Kidney (tissue), 14 donors: ENCODE data around the gene ALDH1A2. TPM values are rescaled to one million over a fixed set of nuclear protein-coding genes. Genes with fewer than 3 reads are reported as not detected.

Experiments used
- DNase-seq, 5 donors: peaks; one replicate each; pipeline ENCODE4 v3.0.0-alpha.2; 2013 to 2020
- FAIRE-seq: peaks from 2 replicates; lab custom pipeline; 2012; peaks lifted over from hg19 to GRCh38; lab: Jason Lieb, UNC
- H3K27ac ChIP-seq, 2 donors: one replicate each; pipeline ENCODE4 v1.7.0; 2013; ENCODE audit warnings: low read depth in 2 of 2, low read length in 2 of 2, inconsistent platforms in 1 of 2
- H3K27me3 ChIP-seq: one replicate; pipeline ENCODE4 v1.7.1; 2013; ENCODE audit warnings: low read length, inconsistent platforms; ENCODE audit not compliant: control insufficient read depth, insufficient read depth
- H3K36me3 ChIP-seq, 3 donors: one replicate each; pipeline versions ENCODE4 v1.7.0 to v1.7.1; 2013; ENCODE audit warnings: low read length in 3 of 3, control low read depth in 1 of 3, inconsistent platforms in 1 of 3; ENCODE audit not compliant: insufficient read depth in 3 of 3, control insufficient read depth in 2 of 3
- H3K4me1 ChIP-seq, 3 donors: one replicate each; pipeline versions ENCODE4 v1.7.0 to v1.7.1; 2013; ENCODE audit warnings: low read length in 3 of 3, inconsistent platforms in 1 of 3, low read depth in 1 of 3; ENCODE audit not compliant: control insufficient read depth in 2 of 3, insufficient read depth in 2 of 3
- H3K4me3 ChIP-seq, 3 donors: one replicate each; pipeline versions ENCODE4 v1.7.0 to v1.8.1; 2013; ENCODE audit warnings: low read length in 3 of 3, control low read depth in 1 of 3, inconsistent platforms in 1 of 3
- H3K9ac ChIP-seq, 3 donors: one replicate each; pipeline versions ENCODE4 v1.7.0 to v1.7.1; 2013; ENCODE audit warnings: low read length in 3 of 3, control low read depth in 1 of 3, inconsistent platforms in 1 of 3
- H3K9me3 ChIP-seq, 3 donors: one replicate each; pipeline versions ENCODE4 v1.7.0 to v1.7.1; 2013; ENCODE audit warnings: low read length in 3 of 3, control low read depth in 1 of 3, inconsistent platforms in 1 of 3; ENCODE audit not compliant: control insufficient read depth in 2 of 3, insufficient read depth in 1 of 3
- intact Hi-C: fragments of 100-400 bp; cut with DNase I; formaldehyde crosslinking; loops from one replicate; pipeline ENCODE4 v1.11.1; 2022
- polyA plus RNA-seq: library from polyadenylated mRNA; stranded (reverse); fragments of 350-450 nt; fragmentation: Illumina TruSeq; extraction: RNeasy Lipid Tissue Mini Kit (QIAGEN cat#74804); gene quantifications from one replicate; pipeline ENCODE4 v1.2.3, GENCODE V29; 2014; ENCODE audit warnings: low read depth, low replicate concordance; ENCODE audit not compliant: insufficient read depth
- total RNA-seq: library from RNA; stranded (reverse); fragmentation: NEBNext Ultra II Directional; extraction: Animal tissue kit (Norgen Biotek cat#: 25700); gene quantifications from one replicate; pipeline ENCODE4 v1.2.1, GENCODE V29; 2021
- TF ChIP-seq, protein P1 (sequence below): IDR thresholded peaks from 3 replicates; pipeline ENCODE4 v1.5.1; 2012; ENCODE audit warnings: mild to moderate bottlenecking, moderate library complexity, borderline replicate concordance; ENCODE audit not compliant: insufficient read depth; ENCODE audit errors: extremely low read depth
- donor health status: control.
- donor health status: control.
- donor health status: control.
- donor health status: control.
- donor health status: control.
- donor health status: DM: yes; HTN: yes; CAD: no.
- donor health status: Normal renal cell carcinoma (clear cell type).

The ALDH1A2 gene
- total and polyA plus RNA-seq, 2 donors from 2014 or later: 24.4 to 113 TPM

DNA sequence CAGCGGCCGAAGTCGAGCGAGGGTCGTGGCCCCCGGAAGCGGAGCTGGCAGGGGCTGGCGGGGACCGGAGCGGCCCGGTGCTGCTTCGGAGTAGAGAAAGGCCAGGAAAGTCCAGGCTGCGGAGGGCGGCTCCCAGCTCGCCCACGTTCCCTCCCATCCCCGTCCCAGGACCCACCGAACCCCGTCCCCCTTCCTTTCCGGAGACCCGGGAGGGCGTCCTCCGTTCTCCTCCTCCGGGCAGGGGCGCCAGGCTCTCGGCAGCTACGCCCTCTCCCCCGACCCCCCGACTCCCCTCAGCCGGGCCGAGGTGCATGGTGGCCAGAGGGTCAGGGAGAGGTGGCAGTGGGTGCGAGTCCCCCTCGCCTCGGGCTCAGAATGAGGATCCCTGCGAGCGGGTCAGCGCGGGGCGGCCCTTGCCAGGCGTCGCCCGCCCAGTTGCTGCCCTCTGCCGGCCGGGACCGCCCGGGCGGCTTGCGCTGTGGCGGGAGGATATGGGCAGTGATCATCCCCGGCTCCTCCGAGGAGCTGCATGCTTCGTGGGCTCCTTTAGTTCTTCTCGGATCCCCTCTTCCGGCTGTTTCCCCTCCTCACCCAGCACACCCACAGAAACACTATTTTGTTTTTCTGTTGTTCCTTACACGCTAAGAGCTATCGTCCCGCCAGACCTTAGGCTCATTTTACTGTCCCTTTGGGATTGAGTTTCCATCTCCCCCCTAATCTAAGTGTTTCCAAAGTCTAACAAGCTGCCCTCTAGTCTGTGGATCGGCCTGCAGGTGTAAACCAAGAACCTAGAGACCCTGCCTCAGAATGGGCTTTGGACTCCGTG is 744 bp upstream of the ALDH1A2 start:
- FAIRE-seq (no peak), DNase-seq (peak; percentile 85 to 93 (median 90))
- TF ChIP-seq, protein P1, sequence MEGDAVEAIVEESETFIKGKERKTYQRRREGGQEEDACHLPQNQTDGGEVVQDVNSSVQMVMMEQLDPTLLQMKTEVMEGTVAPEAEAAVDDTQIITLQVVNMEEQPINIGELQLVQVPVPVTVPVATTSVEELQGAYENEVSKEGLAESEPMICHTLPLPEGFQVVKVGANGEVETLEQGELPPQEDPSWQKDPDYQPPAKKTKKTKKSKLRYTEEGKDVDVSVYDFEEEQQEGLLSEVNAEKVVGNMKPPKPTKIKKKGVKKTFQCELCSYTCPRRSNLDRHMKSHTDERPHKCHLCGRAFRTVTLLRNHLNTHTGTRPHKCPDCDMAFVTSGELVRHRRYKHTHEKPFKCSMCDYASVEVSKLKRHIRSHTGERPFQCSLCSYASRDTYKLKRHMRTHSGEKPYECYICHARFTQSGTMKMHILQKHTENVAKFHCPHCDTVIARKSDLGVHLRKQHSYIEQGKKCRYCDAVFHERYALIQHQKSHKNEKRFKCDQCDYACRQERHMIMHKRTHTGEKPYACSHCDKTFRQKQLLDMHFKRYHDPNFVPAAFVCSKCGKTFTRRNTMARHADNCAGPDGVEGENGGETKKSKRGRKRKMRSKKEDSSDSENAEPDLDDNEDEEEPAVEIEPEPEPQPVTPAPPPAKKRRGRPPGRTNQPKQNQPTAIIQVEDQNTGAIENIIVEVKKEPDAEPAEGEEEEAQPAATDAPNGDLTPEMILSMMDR: peak; percentile 71
- no peaks in the 10 kb centered on the region for H3K36me3 ChIP-seq
- peaks cover 0 to 2% (median 0%) of the 10 kb centered on the region in 3 donors for H3K4me1 ChIP-seq
- H3K9ac ChIP-seq: peak overlapping the region in 1 of 3 donors; percentile 48
- no peaks in the 10 kb centered on the region for H3K9me3 ChIP-seq
- peak overlapping the region in 2 of 3 donors; percentile 34 to 61 for H3K4me3 ChIP-seq
- intact Hi-C loops: loop anchor here (10.0 kb wide), 1 partner anchor 201 kb away; no protein-coding TSS in a partner anchor
- H3K27me3 ChIP-seq: no peaks in the 10 kb centered on the region
- peak overlapping the region; percentile 41 to 77 for H3K27ac ChIP-seq

DNA sequence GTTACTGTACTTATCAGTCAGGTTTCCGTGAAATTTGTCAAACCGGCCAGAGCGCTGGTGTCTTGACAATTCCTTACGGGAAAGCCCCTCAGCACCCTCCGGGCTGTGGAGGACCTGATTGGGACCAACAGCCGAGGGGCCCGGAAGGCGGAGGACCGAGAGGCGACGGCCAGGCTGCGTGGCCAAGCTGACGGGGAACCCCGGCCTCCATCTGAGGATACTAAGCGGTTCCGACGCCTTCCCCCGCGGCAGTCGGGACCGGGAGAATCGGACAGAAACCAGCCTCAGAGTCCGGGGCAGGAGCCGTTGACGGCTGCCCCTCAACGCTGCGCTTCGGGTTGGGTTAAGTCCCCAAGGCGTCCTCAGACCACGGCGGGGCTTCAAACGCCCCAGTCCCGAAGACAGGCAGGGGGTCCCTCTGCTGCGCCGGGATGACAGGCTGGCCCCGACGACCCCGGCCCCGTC is 499 bp downstream of the ALDH1A2 start:
- FAIRE-seq: no peak
- Histone ChIP-seq H3K36me3 (no peaks in the 10 kb centered on the region), H3K27me3 (no peaks in the 10 kb centered on the region), H3K9ac (peak overlapping the region; percentile 38 to 56 (median 43)), H3K27ac (peak overlapping the region; percentile 79 to 84), H3K9me3 (no peaks in the 10 kb centered on the region), H3K4me1 (peaks cover 0 to 2% (median 0%) of the 10 kb centered on the region in 3 donors), H3K4me3 (peak overlapping the region; percentile 36 to 71 (median 61))
- intact Hi-C loops: loop anchor here (10.0 kb wide), 1 partner anchor 200 kb away; no protein-coding TSS in a partner anchor
- TF ChIP-seq, protein P1: no peak
- DNase-seq: peak; percentile 53 to 82 (median 70)

DNA sequence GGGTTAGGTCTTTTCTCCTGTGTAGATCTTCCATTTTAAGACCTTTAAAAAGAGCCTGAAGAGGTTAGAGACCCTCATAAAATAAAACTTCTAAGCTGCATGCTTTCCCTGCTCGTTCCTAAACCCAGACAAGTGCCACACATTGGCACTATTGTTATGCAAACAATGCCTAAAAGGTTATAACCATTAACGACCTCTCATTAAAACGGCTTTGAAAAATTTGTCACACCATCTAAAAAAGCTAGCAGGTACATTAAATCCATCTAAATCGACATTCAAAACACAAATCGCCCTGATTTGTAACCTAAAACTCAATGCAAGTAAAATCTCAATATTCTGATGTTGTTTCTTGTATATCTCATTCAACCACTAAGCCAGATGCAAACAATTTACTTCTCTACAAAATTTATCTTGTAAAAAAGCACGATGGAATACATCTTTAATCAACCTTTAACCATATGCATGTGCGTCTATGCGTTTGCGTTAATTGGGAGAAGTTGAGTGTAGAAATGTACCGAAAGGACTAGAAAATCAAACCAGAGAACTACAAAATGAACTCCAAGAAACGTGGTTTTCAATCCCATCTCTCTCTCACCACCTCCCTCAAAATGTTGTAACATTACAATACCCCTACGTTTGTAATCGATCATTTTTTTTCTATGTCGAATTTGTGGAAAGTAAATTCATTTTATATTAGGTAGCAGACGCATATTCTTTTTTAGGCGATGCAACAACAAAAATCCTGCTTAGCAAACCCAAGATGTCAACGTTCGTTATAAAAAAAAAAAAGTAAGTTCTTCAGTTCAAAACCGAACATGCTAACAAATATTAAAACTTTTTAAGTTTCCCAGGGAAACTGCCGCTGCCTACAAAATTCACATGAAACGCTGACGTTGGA is 1.2 kb downstream of the ALDH1A2 start:
- Histone ChIP-seq H3K4me3 (peak overlapping the region; percentile 36 to 71 (median 61)), H3K4me1 (peaks cover 0 to 2% (median 0%) of the 10 kb centered on the region in 3 donors), H3K27ac (peak overlapping the region; percentile 79 to 84), H3K9me3 (no peaks in the 10 kb centered on the region), H3K27me3 (no peaks in the 10 kb centered on the region), H3K9ac (peak overlapping the region; percentile 22 to 56 (median 38)), H3K36me3 (no peaks in the 10 kb centered on the region)
- intact Hi-C loops: loop anchor here (10.0 kb wide), 1 partner anchor 200 kb away; no protein-coding TSS in a partner anchor
- FAIRE-seq (no peak), DNase-seq (peak in 2 of 5 donors; percentile 50 to 68)
- TF ChIP-seq, protein P1: no peak
